K562 (cell line): ENCODE measurements around the gene PIGM. TPM values are rescaled to one million over a fixed set of nuclear protein-coding genes. Genes with fewer than 3 reads are reported as not detected.
A peak's percentile ranks its signal among the peaks of the same experiment; 100 is the strongest.

Source experiments
- CHD2 ChIP-seq: IDR thresholded peaks from 2 replicates; pipeline ENCODE4 v1.6.1; 2011; ENCODE audit warnings: low read depth, low read length
- CREB1 ChIP-seq, 2 experiments: sonication (generic) in 1 of 2; formaldehyde crosslinking in 1 of 2; IDR thresholded peaks; 2 replicates each; pipeline versions ENCODE4 v1.6.1 to v1.8.0; 2012 to 2022; ENCODE audit warnings: inconsistent platforms in 1 of 2, mild to moderate bottlenecking in 1 of 2, missing genetic modification reagents in 1 of 2, moderate library complexity in 1 of 2
- ELK1 ChIP-seq: sonication (generic); formaldehyde crosslinking; IDR thresholded peaks from 2 replicates; pipeline ENCODE4 v1.8.1; 2022; ENCODE audit warnings: missing genetic modification reagents
- FOXP1 ChIP-seq: sonication (generic); formaldehyde crosslinking; IDR thresholded peaks from 2 replicates; pipeline ENCODE4 v1.8.0; 2022; ENCODE audit warnings: mild to moderate bottlenecking, missing genetic modification reagents
- HBP1 ChIP-seq: fragments of 450-650 bp; formaldehyde crosslinking; IDR thresholded peaks from 2 replicates; pipeline ENCODE4 v1.4.0; 2022; ENCODE audit warnings: missing genetic modification characterization
- HDAC1 ChIP-seq, 2 experiments: fragments of 450-650 bp; IDR thresholded peaks; 2 replicates each; pipeline ENCODE4 v1.6.1; 2016 to 2017; ENCODE audit warnings: inconsistent platforms in 1 of 2, mild to moderate bottlenecking in 1 of 2, moderate library complexity in 1 of 2
- HDAC6 ChIP-seq: IDR thresholded peaks from 2 replicates; pipeline ENCODE4 v1.6.1; 2012; ENCODE audit warnings: low read depth, mild to moderate bottlenecking, control low read depth, inconsistent platforms, low read length, moderate library complexity
- L3MBTL2 ChIP-seq: fragments of 450-650 bp; IDR thresholded peaks from 2 replicates; pipeline ENCODE4 v1.6.1; 2016; ENCODE audit warnings: mild to moderate bottlenecking, moderate library complexity
- PHF21A ChIP-seq: fragments of 450-650 bp; IDR thresholded peaks from 2 replicates; pipeline ENCODE4 v1.6.1; 2017; ENCODE audit warnings: low read depth, borderline replicate concordance
- PREB ChIP-seq: sonication (generic); formaldehyde crosslinking; IDR thresholded peaks from 2 replicates; pipeline ENCODE4 v1.8.1; 2023; ENCODE audit warnings: mild to moderate bottlenecking, missing genetic modification reagents
- RBM14 ChIP-seq: fragments of 200-400 bp; formaldehyde crosslinking; IDR thresholded peaks from 2 replicates; pipeline ENCODE4 v1.6.1; 2018; ENCODE audit warnings: low read depth, mild to moderate bottlenecking, low read length, moderate library complexity, borderline replicate concordance; ENCODE audit not compliant: insufficient read depth
- RREB1 ChIP-seq: fragments of 250-450 bp; sonication (Bioruptor Pico); IDR thresholded peaks from 2 replicates; pipeline ENCODE4 v1.4.0; 2020
- ZFX ChIP-seq: sonication (generic); formaldehyde crosslinking; IDR thresholded peaks from 2 replicates; pipeline ENCODE4 v1.8.0; 2022; ENCODE audit warnings: mild to moderate bottlenecking, missing genetic modification reagents, moderate library complexity
- ZNF165 ChIP-seq: fragments of 250-450 bp; sonication (Bioruptor Pico); IDR thresholded peaks from 2 replicates; pipeline ENCODE4 v1.4.0; 2020; ENCODE audit warnings: borderline replicate concordance
- ZNF212 ChIP-seq: fragments of 450-650 bp; formaldehyde crosslinking; IDR thresholded peaks from 2 replicates; pipeline ENCODE4 v1.4.0; 2020; ENCODE audit warnings: mild to moderate bottlenecking
- ZNF57 ChIP-seq: fragments of 450-650 bp; formaldehyde crosslinking; IDR thresholded peaks from 2 replicates; pipeline ENCODE4 v1.4.0; 2020; ENCODE audit warnings: mild to moderate bottlenecking, moderate library complexity
- ZNF830 ChIP-seq: fragments of 250-450 bp; sonication (Bioruptor Pico); IDR thresholded peaks from 2 replicates; pipeline ENCODE4 v1.5.0; 2021; ENCODE audit warnings: mild to moderate bottlenecking
- polyA plus RNA-seq, 8 experiments: library from polyadenylated mRNA; depleted of rRNA in 4 of 8; stranded (reverse) in 5 of 8; unstranded in 3 of 8; fragments of >200 nt; fragmentation: Nextera tagmentation in 2 of 8; fragmentation: Illumina TruSeq in 1 of 8; extraction: Ambion mirVana in 2 of 8; extraction: Trizol in 1 of 8; gene quantifications; 2 replicates each; pipeline versions ENCODE4 v1.2.1 to v1.2.3, GENCODE V29; 2011 to 2014; ENCODE audit warnings: inconsistent platforms in 1 of 8, missing spikeins in 1 of 8
- total RNA-seq, 7 experiments: library from RNA; depleted of rRNA in 6 of 7; stranded (reverse); fragments of >200 nt in 6 of 7; fragmentation: Illumina TruSeq in 2 of 7; extraction: Trizol in 2 of 7; gene quantifications; 2 replicates each; pipeline versions ENCODE4 v1.2.1 to v1.2.3, GENCODE V29; 2011 to 2021; ENCODE audit warnings: low replicate concordance in 1 of 7

The PIGM gene
- total and polyA plus RNA-seq, 9 of the 15 experiments (the other 6 are each of a cell fraction or from before 2014, with no cell fraction given) = 2.6 to 6.7 (median 4.3) TPM

GRCh38 chr1:160031365-160032164 lies at the start of gene PIGM (continued):
- TF ChIP-seq RREB1 (CRISPR knock-in tag) = no peak
- TF ChIP-seq CHD2 = no peak; the same call in 1 of the 2 replicates
- TF ChIP-seq ZFX (CRISPR knock-in tag) = no peak
- TF ChIP-seq RBM14 = no peak
- no peak for TF ChIP-seq HDAC6
- TF ChIP-seq HDAC1 (IDR thresholded peaks at IDR 0.05) = peak in 1 of 2 experiments; percentile 54; a peak in 1 of 4 replicates
- no peak for TF ChIP-seq PREB
- no peak for TF ChIP-seq ZNF165
- TF ChIP-seq FOXP1 (CRISPR knock-in tag) = peak; percentile 68; the same call in 1 of the 2 replicates
- TF ChIP-seq ZNF57 = no peak
- peak; percentile 89 for TF ChIP-seq L3MBTL2
- no peak for TF ChIP-seq HBP1 (CRISPR knock-in tag)
- no peak for TF ChIP-seq ZNF830 (CRISPR knock-in tag)
- no peak for TF ChIP-seq ELK1
- TF ChIP-seq ZNF212 (CRISPR knock-in tag) = no peak
- no peak for TF ChIP-seq CREB1 (IDR thresholded peaks at IDR 0.05)
- TF ChIP-seq CREB1 (CRISPR knock-in tag; IDR thresholded peaks at IDR 0.05) = no peak
- no peak for TF ChIP-seq PHF21A
